Measurements from ENCODE around the gene CMTM2.
"Not testable (repeated sequence)": the region's sequence is repeated elsewhere in the genome, so short reads cannot be mapped to it uniquely, and the experiment has no call there.

Gene CMTM2

DNA sequence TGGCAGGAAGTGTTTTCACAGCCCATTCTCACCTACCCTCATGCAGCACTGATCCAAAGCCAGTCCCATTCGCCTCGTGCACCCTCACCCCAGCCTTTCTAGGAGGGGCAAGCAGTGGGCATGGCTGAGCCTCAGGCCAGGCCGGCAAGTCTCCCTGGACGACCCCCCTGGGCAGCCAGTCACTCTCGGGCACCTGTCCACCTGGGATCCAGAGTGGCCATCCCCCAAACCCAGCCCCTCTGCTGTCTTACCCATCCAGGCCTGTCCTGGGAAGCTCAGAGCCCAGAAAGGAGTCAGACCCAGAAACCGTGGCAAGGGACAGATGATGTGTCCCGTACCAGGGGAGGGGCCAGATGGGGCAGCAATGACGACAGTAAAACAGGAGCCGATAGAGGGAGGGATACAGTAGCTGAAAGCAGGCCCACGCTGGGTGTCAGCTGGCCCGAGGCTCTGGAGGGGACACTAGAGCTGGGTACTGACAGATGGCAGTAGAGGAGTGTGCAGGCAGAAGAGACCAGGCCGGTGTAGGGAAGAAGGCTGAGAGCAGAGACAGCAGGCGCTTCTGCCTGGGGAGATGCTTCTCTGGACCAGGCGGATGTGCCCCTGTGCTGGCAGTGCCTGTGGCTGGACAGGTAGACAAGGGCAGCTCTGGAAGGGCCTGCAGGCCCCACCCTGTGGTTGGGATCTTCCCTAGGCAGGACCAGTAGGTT is 31.0 kb downstream of the CMTM2 start:
- no peak for DNase-seq

DNA sequence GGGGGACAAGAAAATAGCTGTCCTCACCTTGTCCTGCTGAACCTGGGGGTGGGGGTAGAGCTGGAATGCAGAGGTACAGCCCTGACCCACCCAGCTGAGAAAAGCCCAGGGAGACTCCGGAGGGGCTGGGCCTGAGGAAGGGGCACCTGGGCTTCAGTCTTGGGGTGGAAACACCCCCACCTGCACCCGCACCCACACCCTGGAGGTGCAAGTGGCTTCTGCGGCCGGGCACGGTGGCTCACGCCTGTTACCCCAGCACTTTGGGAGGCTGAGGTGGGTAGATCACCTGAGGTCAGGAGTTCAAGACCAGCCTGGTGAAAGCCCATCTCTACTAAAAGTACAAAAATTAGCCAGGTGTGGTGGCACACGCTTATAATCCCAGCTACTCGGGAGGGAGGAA is 32.6 kb downstream of the CMTM2 start:
- DNase-seq, result not testable (repeated sequence)

GRCh38 chr16:66612422-66612821 is 33.2 kb downstream of the CMTM2 start:
- DNase-seq, result no peak

GRCh38 chr16:66614161-66614802 is 35.0 kb downstream of the CMTM2 start:
- DNase-seq, result no peak

GRCh38 chr16:66616169-66616568 is 36.9 kb downstream of the CMTM2 start:
- DNase-seq, result no peak

GRCh38 chr16:66616592-66616991 is 37.3 kb downstream of the CMTM2 start:
- DNase-seq, result no peak

DNA sequence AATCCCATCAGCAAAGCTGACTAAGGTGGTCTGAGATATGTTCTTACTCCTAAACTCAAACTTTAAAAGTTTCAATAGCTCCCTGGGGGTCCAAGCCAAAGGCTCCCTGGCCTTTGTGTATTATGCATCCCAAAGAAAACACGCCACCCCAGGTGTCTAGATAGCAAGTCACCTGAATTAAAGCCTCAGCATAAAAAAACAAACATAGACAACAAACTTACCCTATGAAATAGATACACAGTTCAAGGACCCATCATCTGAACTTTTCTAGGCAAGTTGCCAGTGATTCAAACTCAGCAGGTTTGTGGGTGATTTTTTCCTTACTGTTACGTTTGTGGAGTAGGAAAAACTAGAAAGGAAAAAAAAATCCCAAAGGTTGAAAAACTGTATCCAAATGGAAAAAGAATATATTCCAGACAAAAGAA is 37.8 kb downstream of the CMTM2 start:
- no peak for DNase-seq

- DNase-seq, result no peak
These were observed 38.5 kb downstream of the CMTM2 start for GRCh38 chr16:66617728-66618127.

- no peak for DNase-seq
These were observed 39.5 kb downstream of the CMTM2 start for GRCh38 chr16:66618588-66619375.

DNA sequence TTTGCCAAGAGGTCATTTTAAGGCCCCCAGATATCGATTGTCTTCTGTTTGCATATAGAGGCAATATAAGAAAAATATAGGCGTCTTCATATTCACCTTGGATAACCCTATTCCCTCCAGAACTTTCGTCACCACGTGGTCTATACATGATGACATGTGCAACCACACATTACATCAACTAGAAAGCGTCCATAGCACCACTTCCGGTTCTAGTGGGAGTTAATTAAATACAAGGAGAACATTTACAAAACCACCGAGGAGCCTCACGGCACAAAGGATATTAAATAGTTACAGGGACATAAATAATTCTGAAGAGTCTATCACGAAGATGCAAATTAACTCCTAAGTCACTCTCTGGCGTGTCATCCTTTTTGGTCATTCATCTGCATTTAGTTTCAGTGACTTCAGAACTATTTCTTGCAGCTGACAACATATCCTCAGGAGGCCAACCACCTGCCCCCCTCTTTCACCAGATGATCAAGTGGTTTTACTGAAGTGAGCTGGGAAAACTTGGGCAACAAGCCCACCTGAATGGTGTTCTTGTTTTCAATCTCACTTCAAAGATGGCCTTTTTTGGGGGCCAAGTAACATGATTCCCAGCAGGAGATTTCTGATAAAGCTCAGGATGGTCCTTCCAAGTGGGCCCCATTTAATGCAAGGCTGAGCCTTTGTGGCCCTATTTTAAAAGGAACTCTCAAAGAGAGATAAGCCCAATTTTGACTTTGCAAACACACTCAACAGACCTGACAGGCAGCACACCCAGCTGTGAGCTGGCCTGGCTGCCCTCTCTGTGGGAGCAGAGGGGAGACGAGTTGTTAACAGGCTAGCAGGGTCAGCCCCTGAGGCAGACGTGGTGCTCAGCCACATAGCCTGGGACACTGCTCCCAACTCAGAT is 40.5 kb downstream of the CMTM2 start:
- peak; percentile 34 for DNase-seq

GRCh38 chr16:66620429-66620795 is 41.1 kb downstream of the CMTM2 start:
- no peak for DNase-seq

DNA sequence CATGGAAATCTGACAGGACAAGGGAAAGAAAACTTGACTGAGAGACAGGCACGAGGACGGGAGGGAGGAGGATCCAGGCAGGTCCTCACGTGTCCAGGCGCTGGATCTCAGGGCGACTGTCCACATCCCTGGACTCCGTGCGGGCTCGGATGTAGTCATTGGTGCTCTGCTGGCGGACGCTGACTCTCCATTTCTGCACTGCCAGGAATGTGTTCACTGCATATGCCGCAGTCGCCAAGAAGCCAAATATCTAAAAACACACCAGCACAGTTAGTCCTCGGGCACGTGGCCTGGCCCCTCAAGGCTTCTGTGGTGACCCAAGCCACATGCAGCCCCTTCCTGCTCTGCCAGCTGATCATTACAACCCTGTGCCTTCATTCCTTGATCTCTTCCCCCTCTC is 42.7 kb downstream of the CMTM2 start:
- no peak for DNase-seq

- peak; percentile 59 for DNase-seq
These were observed 43.6 kb downstream of the CMTM2 start for GRCh38 chr16:66622863-66623262.

DNA sequence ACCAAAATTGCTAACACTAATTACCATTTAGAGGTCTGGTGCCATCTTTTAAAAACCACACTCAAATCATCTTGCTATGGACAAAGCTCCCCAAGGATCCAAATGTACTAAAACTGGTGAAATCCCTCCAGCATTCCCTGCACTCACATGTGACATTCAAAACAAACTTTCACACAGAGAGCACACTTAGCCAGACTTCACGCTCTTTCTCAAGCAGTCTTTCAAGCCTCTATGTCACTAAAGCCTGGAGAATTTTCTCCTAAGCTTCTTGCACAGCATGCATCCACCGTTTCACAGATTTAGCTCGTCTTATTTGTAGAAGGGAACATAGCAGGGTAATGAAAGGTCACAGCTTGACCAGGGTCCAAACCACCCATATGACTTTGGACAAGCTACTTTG is 44.5 kb downstream of the CMTM2 start:
- no peak for DNase-seq

DNA sequence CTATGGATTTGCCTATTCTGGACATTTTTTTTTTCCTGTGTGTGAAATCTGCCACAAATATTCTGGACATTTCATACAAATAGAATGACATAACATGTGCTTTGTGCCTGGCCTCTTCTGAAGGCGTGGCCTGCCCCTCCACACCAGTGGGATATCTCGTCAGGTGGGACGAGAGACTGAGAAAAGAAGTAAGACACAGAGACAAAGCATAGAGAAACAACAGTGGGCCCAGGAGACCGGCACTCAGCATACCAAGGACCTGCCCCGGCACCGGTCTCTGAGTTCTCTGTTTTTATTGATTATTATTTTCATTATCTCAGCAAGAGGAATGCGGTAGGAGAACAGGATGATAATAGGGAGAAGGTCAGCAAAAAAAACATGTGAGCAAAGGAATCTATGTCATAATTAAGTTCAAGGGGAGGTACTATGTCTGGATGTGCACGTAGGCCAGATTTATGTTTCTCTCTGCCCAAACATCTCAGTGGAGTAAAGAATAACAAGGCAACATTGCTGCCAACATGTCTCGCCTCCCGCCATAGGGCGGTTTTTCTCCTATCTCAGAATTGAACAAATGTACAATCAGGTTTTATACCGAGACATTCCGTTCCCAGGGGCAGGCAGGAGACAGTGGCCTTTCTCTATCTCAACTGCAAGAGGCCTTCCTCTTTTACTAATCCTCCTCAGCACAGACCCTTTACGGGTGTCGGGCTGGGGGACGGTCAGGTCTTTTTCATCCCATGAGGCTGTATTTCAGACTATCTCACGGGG is 48.5 kb downstream of the CMTM2 start:
- DNase-seq, result not testable (repeated sequence)

DNA sequence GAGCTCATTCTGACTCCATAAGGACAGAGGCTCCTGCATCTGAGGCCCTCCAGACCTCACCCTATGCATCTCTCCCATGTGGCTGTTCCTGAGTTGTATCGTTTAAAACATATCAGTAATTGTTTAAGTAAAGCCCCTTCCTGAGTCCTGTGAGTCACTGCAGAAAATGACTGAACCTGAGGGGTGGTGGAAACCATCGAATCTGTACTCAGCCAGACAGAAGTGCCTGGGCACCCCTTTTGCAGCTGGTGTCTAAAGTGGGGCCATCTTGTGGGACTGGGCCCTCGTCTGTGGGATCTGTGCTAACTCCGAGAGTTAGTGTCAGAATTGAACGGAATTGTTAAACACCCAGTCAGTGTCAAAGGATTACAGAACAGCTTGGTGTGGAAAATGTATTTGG is 50.6 kb downstream of the CMTM2 start:
- no peak for DNase-seq

DNA sequence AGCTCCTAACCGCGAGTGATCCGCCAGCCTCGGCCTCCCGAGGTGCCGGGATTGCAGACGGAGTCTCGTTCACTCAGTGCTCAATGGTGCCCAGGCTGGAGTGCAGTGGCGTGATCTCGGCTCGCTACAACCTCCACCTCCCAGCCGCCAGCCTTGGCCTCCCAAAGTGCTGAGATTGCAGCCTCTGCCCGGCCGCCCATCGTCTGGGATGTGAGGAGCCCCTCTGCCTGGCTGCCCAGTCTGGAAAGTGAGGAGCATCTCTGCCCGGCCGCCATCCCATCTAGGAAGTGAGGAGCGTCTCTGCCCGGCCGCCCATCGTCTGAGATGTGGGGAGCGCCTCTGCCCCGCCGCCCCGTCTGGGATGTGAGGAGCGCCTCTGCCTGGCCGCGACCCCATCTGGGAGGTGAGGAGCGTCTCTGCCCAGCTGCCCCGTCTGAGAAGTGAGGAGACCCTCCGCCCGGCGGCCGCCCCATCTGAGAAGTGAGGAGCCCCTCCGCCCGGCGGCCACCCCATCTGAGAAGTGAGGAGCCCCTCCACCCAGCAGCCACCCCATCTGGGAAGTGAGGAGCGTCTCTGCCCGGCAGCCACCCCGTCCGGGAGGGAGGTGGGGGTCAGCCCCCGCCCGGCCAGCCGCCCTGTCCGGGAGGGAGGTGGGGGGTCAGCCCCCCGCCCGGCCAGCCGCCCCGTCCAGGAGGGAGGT is 51.4 kb downstream of the CMTM2 start:
- DNase-seq, result not testable (repeated sequence)

DNA sequence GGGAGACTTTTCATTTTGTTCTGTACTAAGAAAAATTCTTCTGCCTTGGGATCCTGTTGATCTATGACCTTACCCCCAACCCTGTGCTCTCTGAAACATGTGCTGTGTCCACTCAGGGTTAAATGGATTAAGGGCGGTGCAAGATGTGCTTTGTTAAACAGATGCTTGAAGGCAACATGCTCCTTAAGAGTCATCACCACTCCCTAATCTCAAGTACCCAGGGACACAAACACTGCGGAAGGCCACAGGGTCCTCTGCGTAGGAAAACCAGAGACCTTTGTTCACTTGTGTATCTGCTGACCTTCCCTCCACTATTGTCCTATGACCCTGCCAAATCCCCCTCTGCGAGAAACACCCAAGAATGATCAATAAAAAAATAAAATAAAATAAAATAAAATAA is 52.3 kb downstream of the CMTM2 start:
- DNase-seq, result not testable (repeated sequence)

DNA sequence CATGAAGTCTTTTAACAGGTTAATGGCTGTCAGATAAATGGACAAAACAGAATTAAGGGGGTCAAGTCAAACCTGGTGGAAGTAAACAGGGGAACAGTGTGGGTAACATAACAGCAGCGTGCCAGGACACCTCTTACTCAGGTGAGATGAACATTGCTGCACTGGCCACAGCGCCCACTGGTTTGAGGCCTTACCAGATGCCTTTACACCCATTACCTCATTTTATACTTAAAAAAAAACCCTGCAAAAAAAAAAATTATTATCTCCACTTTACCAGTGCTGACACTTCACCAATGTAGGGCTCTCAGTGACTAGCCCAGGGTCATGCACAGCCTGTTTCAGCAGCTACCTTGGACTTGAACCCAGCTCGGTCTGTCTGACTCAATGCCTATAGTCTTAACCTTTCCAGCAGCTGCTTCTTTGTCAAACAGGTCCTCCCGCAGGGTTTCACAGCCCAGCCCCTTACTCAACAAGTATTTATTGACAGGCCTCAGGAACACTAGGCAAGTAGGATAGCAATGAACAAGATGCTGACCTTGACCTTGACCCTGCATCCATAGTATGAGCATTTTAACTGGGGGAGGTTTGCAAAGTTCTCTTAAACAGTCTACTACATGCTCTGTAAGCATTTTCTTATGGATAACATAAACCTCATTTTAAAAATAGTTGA is 55.4 kb downstream of the CMTM2 start:
- no peak for DNase-seq

GRCh38 chr16:66635406-66635805 is 56.1 kb downstream of the CMTM2 start:
- no peak for DNase-seq

DNA sequence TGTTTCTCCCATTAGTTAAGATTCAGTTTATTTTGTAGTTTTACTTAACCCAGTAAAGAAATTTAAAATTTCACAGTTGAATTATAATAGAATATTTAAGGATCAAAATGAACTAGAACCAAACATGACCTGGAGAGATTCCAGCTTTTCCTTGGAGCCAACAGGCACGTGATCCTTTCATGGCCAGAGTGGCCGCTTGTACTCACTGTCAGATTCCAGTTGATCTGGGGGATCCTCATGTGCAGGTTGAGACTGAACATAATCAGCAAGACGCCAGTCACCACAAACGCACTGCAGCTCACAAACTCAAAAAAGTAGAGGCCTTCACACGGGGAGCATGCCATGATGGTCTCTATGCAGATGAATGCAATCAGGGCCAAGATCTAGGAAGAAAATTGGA is 56.9 kb downstream of the CMTM2 start:
- DNase-seq, result no peak
